Loucy (cell line): ENCODE results near the gene UBFD1.

Experiments used
- CTCF ChIP-seq: fragments of 200-600 bp; sonication (generic); conservative IDR thresholded peaks from 2 replicates; pipeline ENCODE4 v1.5.1; 2014; ENCODE audit warnings: mild to moderate bottlenecking, antibody characterized with exemption, low read length
- EZH2phosphoT487 ChIP-seq: fragments of 200-600 bp; IDR thresholded peaks from 2 replicates; pipeline ENCODE4 v1.6.1; 2018; ENCODE audit warnings: antibody characterized with exemption, mild to moderate bottlenecking, moderate library complexity, borderline replicate concordance

- no peak for TF ChIP-seq CTCF
- TF ChIP-seq EZH2phosphoT487, result no peak
These were observed 28.8 kb upstream of the UBFD1 start for GRCh38 chr16:23528644-23529310.
